HepG2 (cell line): ENCODE results near the gene ZNF19. TPM values are rescaled to one million over a fixed set of nuclear protein-coding genes. Genes with fewer than 3 reads are reported as not detected.

ENCODE experiments used
- AHDC1 ChIP-seq: sonication (generic); formaldehyde crosslinking; IDR thresholded peaks from 2 replicates; pipeline ENCODE4 v1.5.1; 2020; ENCODE audit warnings: mild to moderate bottlenecking, missing genetic modification reagents, borderline replicate concordance
- CBX5 ChIP-seq: sonication (generic); formaldehyde crosslinking; IDR thresholded peaks from 2 replicates; pipeline ENCODE4 v1.4.0; 2020; ENCODE audit warnings: missing genetic modification reagents, borderline replicate concordance
- DNMT3B ChIP-seq: conservative IDR thresholded peaks from 2 replicates; pipeline ENCODE4 v1.6.1; 2016; ENCODE audit warnings: missing biosample characterization, control low read depth
- ERF ChIP-seq: IDR thresholded peaks from 2 replicates; pipeline ENCODE4 v1.6.1; 2018; ENCODE audit warnings: missing biosample characterization, missing genetic modification reagents
- ESRRA ChIP-seq: sonication (generic); formaldehyde crosslinking; IDR thresholded peaks from 2 replicates; pipeline ENCODE4 v1.5.1; 2020; ENCODE audit warnings: mild to moderate bottlenecking, low read depth, missing genetic modification reagents
- MAF1 ChIP-seq: sonication (generic); formaldehyde crosslinking; IDR thresholded peaks from 2 replicates; pipeline ENCODE4 v1.5.0; 2020; ENCODE audit warnings: missing genetic modification reagents, borderline replicate concordance
- REPIN1 ChIP-seq: sonication (generic); formaldehyde crosslinking; IDR thresholded peaks from 2 replicates; pipeline ENCODE4 v1.8.0; 2022; ENCODE audit warnings: missing genetic modification reagents, low read depth, mild to moderate bottlenecking, borderline replicate concordance
- SIN3A ChIP-seq: IDR thresholded peaks from 2 replicates; pipeline ENCODE4 v1.6.1; 2011; ENCODE audit warnings: low read depth, mild to moderate bottlenecking, control low read depth, low read length, borderline replicate concordance
- SRSF4 ChIP-seq: fragments of 200-400 bp; formaldehyde crosslinking; IDR thresholded peaks from one replicate; pipeline ENCODE4 v1.6.1; 2018; ENCODE audit warnings: mild to moderate bottlenecking, low read depth, low read length, moderate library complexity; ENCODE audit not compliant: poor library complexity, severe bottlenecking
- TEAD3 ChIP-seq: optimal IDR thresholded peaks from 2 replicates; pipeline ENCODE3; 2016; ENCODE audit warnings: borderline replicate concordance
- U2AF1 ChIP-seq: fragments of 200-400 bp; formaldehyde crosslinking; optimal IDR thresholded peaks from 2 replicates; pipeline ENCODE3; 2017; ENCODE audit warnings: mild to moderate bottlenecking, low read depth, low read length
- ZBTB7B ChIP-seq: sonication (generic); formaldehyde crosslinking; IDR thresholded peaks from 2 replicates; pipeline ENCODE4 v1.4.0; 2020; ENCODE audit warnings: missing genetic modification reagents
- ZFP41 ChIP-seq: sonication (generic); formaldehyde crosslinking; IDR thresholded peaks from 2 replicates; pipeline ENCODE4 v1.4.0; 2020; ENCODE audit warnings: mild to moderate bottlenecking, missing genetic modification reagents, borderline replicate concordance
- ZNF362 ChIP-seq: sonication (generic); formaldehyde crosslinking; IDR thresholded peaks from 2 replicates; pipeline ENCODE4 v1.4.0; 2020; ENCODE audit warnings: missing genetic modification reagents, mild to moderate bottlenecking, borderline replicate concordance
- ZNF546 ChIP-seq: sonication (generic); formaldehyde crosslinking; conservative IDR thresholded peaks from 2 replicates; pipeline ENCODE4 v1.8.1; 2023; ENCODE audit warnings: mild to moderate bottlenecking, missing genetic modification reagents
- ZNF572 ChIP-seq: sonication (generic); formaldehyde crosslinking; IDR thresholded peaks from 2 replicates; pipeline ENCODE4 v1.5.1; 2020; ENCODE audit warnings: mild to moderate bottlenecking, missing genetic modification reagents
- ZNF597 ChIP-seq: sonication (generic); formaldehyde crosslinking; IDR thresholded peaks from 2 replicates; pipeline ENCODE4 v1.5.0; 2020; ENCODE audit warnings: missing genetic modification reagents
- ZNF674 ChIP-seq: sonication (generic); formaldehyde crosslinking; IDR thresholded peaks from 2 replicates; pipeline ENCODE4 v1.5.0; 2020; ENCODE audit warnings: low read depth, mild to moderate bottlenecking, missing genetic modification reagents
- ZNF703 ChIP-seq: sonication (generic); formaldehyde crosslinking; IDR thresholded peaks from 2 replicates; pipeline ENCODE4 v1.5.1; 2020; ENCODE audit warnings: missing genetic modification reagents, mild to moderate bottlenecking, moderate library complexity, borderline replicate concordance
- ZNF720 ChIP-seq: sonication (generic); formaldehyde crosslinking; IDR thresholded peaks from 2 replicates; pipeline ENCODE4 v1.4.0; 2020; ENCODE audit warnings: missing genetic modification reagents
- ZNF747 ChIP-seq: sonication (generic); formaldehyde crosslinking; IDR thresholded peaks from 2 replicates; pipeline ENCODE4 v1.8.1; 2023; ENCODE audit warnings: missing genetic modification reagents, mild to moderate bottlenecking, borderline replicate concordance
- polyA plus RNA-seq, 8 experiments: library from polyadenylated mRNA; depleted of rRNA in 3 of 8; stranded (reverse) in 7 of 8; unstranded in 1 of 8; fragments of >200 nt; fragmentation: Illumina TruSeq in 4 of 8; extraction: Trizol in 4 of 8; gene quantifications; 2 replicates each; pipeline versions ENCODE4 v1.2.1 to v1.2.3, GENCODE V29; 2011 to 2016; ENCODE audit warnings: low read depth in 4 of 8, missing spikeins in 1 of 8, mixed read lengths in 1 of 8; ENCODE audit not compliant: insufficient read depth in 1 of 8
- total RNA-seq, 5 experiments: library from RNA; depleted of rRNA; stranded (reverse); fragments of >200 nt; fragmentation: Illumina TruSeq; extraction: Trizol; gene quantifications; 2 replicates each; pipeline ENCODE4 v1.2.3, GENCODE V29; 2016; ENCODE audit warnings: low read depth in 1 of 5

ZNF19 gene
- total and polyA plus RNA-seq, 2 of the 13 experiments (the other 11 are each of a cell fraction or from before 2014, with no cell fraction given) = 3.2 to 5.8 TPM

GRCh38 chr16:71426069-71426879, 62.9 kb downstream of the ZNF19 start (continued):
- TF ChIP-seq AHDC1 (CRISPR knock-in tag) (peak; percentile 29; the same call in 1 of the 2 replicates), REPIN1 (peak; percentile 99), DNMT3B (peak; percentile 93), ZNF572 (peak; percentile 98; the same call in 1 of the 2 replicates), ZNF747 (CRISPR knock-in tag) (peak; percentile 98), ZNF597 (no peak; the same call in 1 of the 2 replicates), ZFP41 (CRISPR knock-in tag) (0 out of 2 replicates have a peak, but pooled peaks have one; percentile 91), ERF (CRISPR knock-in tag) (peak; percentile 99), TEAD3 (CRISPR knock-in tag) (peak; percentile 94), ZNF674 (CRISPR knock-in tag) (0 out of 2 replicates have a peak, but pooled peaks have one; percentile 53), SIN3A (no peak), ZNF546 (CRISPR knock-in tag) (peak; percentile 81; the same call in 1 of the 2 replicates), MAF1 (peak; percentile 100), ZNF720 (CRISPR knock-in tag) (0 out of 2 replicates have a peak, but pooled peaks have one; percentile 4), CBX5 (CRISPR knock-in tag) (peak; percentile 98), ESRRA (CRISPR knock-in tag) (peak; percentile 96), U2AF1 (peak; percentile 74), ZNF703 (CRISPR knock-in tag) (no peak), ZNF362 (CRISPR knock-in tag) (peak; percentile 81; the same call in 1 of the 2 replicates), ZBTB7B (CRISPR knock-in tag) (peak; percentile 88), SRSF4 (no peak)
